HepG2 (cell line): Measurements from ENCODE around the gene ITGB5. TPM values are rescaled to one million over a fixed set of nuclear protein-coding genes. Genes with fewer than 3 reads are reported as not detected.

Source experiments
- ATAC-seq: fragments of 200-7000 bp; cut with Tn5 transposase; 3 replicates; pipeline ENCODE4 v1.9.1; 2020; ENCODE audit warnings: mild to moderate bottlenecking, moderate library complexity
- BruUV-seq: library from RNA; stranded (reverse); fragments of 400-500 nt; replicated peaks from 2 replicates; lab custom pipeline; 2021; lab: Mats Ljungman, UMichigan
- CTCF ChIA-PET: fragments of 300-600 bp; formaldehyde crosslinking; extraction: SDS; loops from one replicate; lab custom pipeline; 2021; ENCODE audit warnings: low total read pairs, inconsistent platforms, low intra/inter-chr PET ratio; lab: Yijun Ruan, JAX
- POLR2A ChIA-PET: fragments of 350-600 bp; sonication (Branson Sonifier 250); formaldehyde crosslinking; loops from one replicate; lab custom pipeline; 2020; ENCODE audit warnings: antibody characterized with exemption, inconsistent platforms; lab: Yijun Ruan, JAX
- DNase-seq: peaks from one replicate; pipeline ENCODE4 v3.0.0-alpha.2; 2015; ENCODE audit warnings: low spot score
- FAIRE-seq: peaks from 3 replicates; lab custom pipeline; 2011; peaks lifted over from hg19 to GRCh38; lab: Jason Lieb, UNC
- H2AFZ ChIP-seq: one replicate; pipeline ENCODE4 v1.6.1; 2011; ENCODE audit warnings: low read length, inconsistent platforms
- H3K27ac ChIP-seq: fragments of 300-600 bp; 3 replicates; pipeline ENCODE4 v1.8.0; 2011; ENCODE audit warnings: mixed run types, mild to moderate bottlenecking, mixed read lengths, low read length, inconsistent platforms; ENCODE audit not compliant: insufficient read depth; ENCODE audit errors: extremely low read length
- H3K27me3 ChIP-seq, 2 experiments: fragments of 200-600 bp in 1 of 2; 2 replicates in 1 of 2; 3 replicates in 1 of 2; pipeline versions ENCODE4 v1.6.0 to v1.8.0; 2011; ENCODE audit warnings: low read length in 2 of 2, mild to moderate bottlenecking in 2 of 2, moderate library complexity in 2 of 2, inconsistent platforms in 1 of 2; ENCODE audit not compliant: insufficient read depth in 2 of 2, control insufficient read depth in 1 of 2
- H3K36me3 ChIP-seq, 2 experiments: fragments of 200-600 bp in 1 of 2; replicated peaks in 1 of 2; 2 replicates in 1 of 2; 3 replicates in 1 of 2; pipeline versions ENCODE4 v1.5.1 to v1.8.0; 2011; ENCODE audit warnings: low read length in 2 of 2, inconsistent platforms in 1 of 2; ENCODE audit not compliant: insufficient read depth in 2 of 2, control insufficient read depth in 1 of 2
- H3K4me1 ChIP-seq: 2 replicates; pipeline ENCODE4 v1.5.1; 2012; ENCODE audit warnings: low read length, inconsistent platforms; ENCODE audit not compliant: insufficient read depth
- H3K4me2 ChIP-seq: 2 replicates; pipeline ENCODE4 v1.6.0; 2011; ENCODE audit warnings: low read depth, low read length, inconsistent platforms
- H3K4me3 ChIP-seq, 3 experiments: fragments of 200-600 bp in 1 of 3; sonication (generic), shearing (Covaris generic) in 1 of 3; replicated peaks in 1 of 3; 2 replicates each; pipeline ENCODE4 v1.5.1; 2011 to 2016; ENCODE audit warnings: low read length in 3 of 3, inconsistent platforms in 2 of 3, low read depth in 2 of 3, mild to moderate bottlenecking in 2 of 3, control low read depth in 1 of 3, mixed read lengths in 1 of 3; ENCODE audit not compliant: insufficient read depth in 1 of 3
- H3K79me2 ChIP-seq: one replicate; pipeline ENCODE4 v1.6.1; 2011; ENCODE audit warnings: low read length, inconsistent platforms; ENCODE audit not compliant: insufficient read depth
- H3K9ac ChIP-seq: 2 replicates; pipeline ENCODE4 v1.6.0; 2011; ENCODE audit warnings: mild to moderate bottlenecking, low read depth, low read length, inconsistent platforms; ENCODE audit not compliant: insufficient read depth
- H3K9me3 ChIP-seq: 2 replicates; pipeline ENCODE4 v1.5.1; 2012; ENCODE audit warnings: mild to moderate bottlenecking, low read length
- H4K20me1 ChIP-seq: 2 replicates; pipeline ENCODE4 v1.6.0; 2011; ENCODE audit warnings: inconsistent platforms, mild to moderate bottlenecking, low read length, moderate library complexity; ENCODE audit not compliant: insufficient read depth
- NFIC ChIP-seq: IDR thresholded peaks from 2 replicates; pipeline ENCODE4 v1.6.1; 2012; ENCODE audit warnings: mild to moderate bottlenecking, low read length, inconsistent platforms
- RBM22 ChIP-seq: fragments of 200-400 bp; formaldehyde crosslinking; optimal IDR thresholded peaks from 2 replicates; pipeline ENCODE3; 2017; ENCODE audit warnings: mild to moderate bottlenecking, low read length, moderate library complexity
- SKI ChIP-seq: fragments of 450-650 bp; IDR thresholded peaks from one replicate; pipeline ENCODE4 v1.6.1; 2018; ENCODE audit warnings: mild to moderate bottlenecking; ENCODE audit not compliant: partially characterized antibody
- STAT5B ChIP-seq: sonication (generic); formaldehyde crosslinking; IDR thresholded peaks from 2 replicates; pipeline ENCODE4 v1.4.0; 2020; ENCODE audit warnings: missing genetic modification reagents
- ZNF326 ChIP-seq: sonication (generic); formaldehyde crosslinking; IDR thresholded peaks from 2 replicates; pipeline ENCODE4 v1.4.0; 2020; ENCODE audit warnings: missing genetic modification reagents, borderline replicate concordance
- ZNF615 ChIP-seq: sonication (generic); formaldehyde crosslinking; IDR thresholded peaks from 2 replicates; pipeline ENCODE4 v1.5.0; 2020; ENCODE audit warnings: mild to moderate bottlenecking, missing genetic modification reagents, borderline replicate concordance
- WGBS: methylation state at CpG from one replicate; pipeline ENCODE4 v1.1.6; 2017; ENCODE audit warnings: low lambda C conversion rate; 5-methylcytosine and 5-hydroxymethylcytosine counted together
- in situ Hi-C: cut with HindIII; loops from 2 replicates; pipeline ENCODE4 v1.10.0; 2017; ENCODE audit warnings: low pct_unique_long_range_greater_than_20kb; ENCODE audit not compliant: extremely low pct_ligation_motif_present
- intact Hi-C: fragments of 100-400 bp; cut with micrococcal nuclease; formaldehyde crosslinking; loops from one replicate; pipeline ENCODE4 v1.10.0; 2022; ENCODE audit not compliant: unreplicated experiment
- polyA plus RNA-seq, 8 experiments: library from polyadenylated mRNA; depleted of rRNA in 3 of 8; stranded (reverse) in 7 of 8; unstranded in 1 of 8; fragments of >200 nt; fragmentation: Illumina TruSeq in 4 of 8; extraction: Trizol in 4 of 8; gene quantifications; 2 replicates each; pipeline versions ENCODE4 v1.2.1 to v1.2.3, GENCODE V29; 2011 to 2016; ENCODE audit warnings: low read depth in 4 of 8, missing spikeins in 1 of 8, mixed read lengths in 1 of 8; ENCODE audit not compliant: insufficient read depth in 1 of 8
- total RNA-seq, 5 experiments: library from RNA; depleted of rRNA; stranded (reverse); fragments of >200 nt; fragmentation: Illumina TruSeq; extraction: Trizol; gene quantifications; 2 replicates each; pipeline ENCODE4 v1.2.3, GENCODE V29; 2016; ENCODE audit warnings: low read depth in 1 of 5
- TF ChIP-seq, protein P1 (sequence below): sonication (generic); formaldehyde crosslinking; IDR thresholded peaks from 2 replicates; pipeline ENCODE4 v1.5.1; 2020; ENCODE audit warnings: mild to moderate bottlenecking, missing genetic modification reagents, borderline replicate concordance

ITGB5 gene
- total and polyA plus RNA-seq, 2 of the 13 experiments (the other 11 are each of a cell fraction or from before 2014, with no cell fraction given), result 74.1 to 343 TPM

DNA sequence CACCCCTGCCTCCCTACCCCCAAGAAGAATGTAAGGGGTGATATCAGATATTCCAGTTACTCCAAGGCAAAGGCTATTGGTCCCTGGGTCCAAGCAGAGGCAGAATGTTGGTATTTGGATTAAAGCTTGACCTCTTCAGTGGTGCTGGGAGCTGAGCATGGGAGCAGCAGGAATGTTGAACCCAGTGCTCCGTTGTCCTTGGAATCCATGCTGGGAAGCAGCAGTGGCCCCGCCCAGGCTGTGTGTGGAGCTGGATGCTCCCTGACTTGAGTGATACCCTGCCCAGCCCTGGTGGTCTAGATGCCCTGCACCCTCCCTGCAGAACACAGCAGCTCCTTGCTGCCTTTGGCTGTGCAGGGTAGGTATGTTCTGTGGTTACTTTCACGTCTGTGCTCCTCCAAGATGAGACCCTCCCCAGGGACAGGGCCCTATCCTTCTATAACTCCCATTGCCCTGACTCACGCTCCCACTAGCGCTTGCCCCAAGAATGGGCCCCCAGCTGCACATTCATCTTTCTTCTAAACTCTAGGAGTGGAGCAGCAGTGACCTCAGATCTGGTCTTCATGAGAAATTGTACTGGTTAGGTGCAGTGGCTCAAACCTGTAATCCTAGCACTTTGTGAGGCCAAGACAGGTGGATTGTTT is 121.8 kb downstream of the ITGB5 start (continued):
- TF ChIP-seq NFIC, result no peak
- TF ChIP-seq, protein P1, sequence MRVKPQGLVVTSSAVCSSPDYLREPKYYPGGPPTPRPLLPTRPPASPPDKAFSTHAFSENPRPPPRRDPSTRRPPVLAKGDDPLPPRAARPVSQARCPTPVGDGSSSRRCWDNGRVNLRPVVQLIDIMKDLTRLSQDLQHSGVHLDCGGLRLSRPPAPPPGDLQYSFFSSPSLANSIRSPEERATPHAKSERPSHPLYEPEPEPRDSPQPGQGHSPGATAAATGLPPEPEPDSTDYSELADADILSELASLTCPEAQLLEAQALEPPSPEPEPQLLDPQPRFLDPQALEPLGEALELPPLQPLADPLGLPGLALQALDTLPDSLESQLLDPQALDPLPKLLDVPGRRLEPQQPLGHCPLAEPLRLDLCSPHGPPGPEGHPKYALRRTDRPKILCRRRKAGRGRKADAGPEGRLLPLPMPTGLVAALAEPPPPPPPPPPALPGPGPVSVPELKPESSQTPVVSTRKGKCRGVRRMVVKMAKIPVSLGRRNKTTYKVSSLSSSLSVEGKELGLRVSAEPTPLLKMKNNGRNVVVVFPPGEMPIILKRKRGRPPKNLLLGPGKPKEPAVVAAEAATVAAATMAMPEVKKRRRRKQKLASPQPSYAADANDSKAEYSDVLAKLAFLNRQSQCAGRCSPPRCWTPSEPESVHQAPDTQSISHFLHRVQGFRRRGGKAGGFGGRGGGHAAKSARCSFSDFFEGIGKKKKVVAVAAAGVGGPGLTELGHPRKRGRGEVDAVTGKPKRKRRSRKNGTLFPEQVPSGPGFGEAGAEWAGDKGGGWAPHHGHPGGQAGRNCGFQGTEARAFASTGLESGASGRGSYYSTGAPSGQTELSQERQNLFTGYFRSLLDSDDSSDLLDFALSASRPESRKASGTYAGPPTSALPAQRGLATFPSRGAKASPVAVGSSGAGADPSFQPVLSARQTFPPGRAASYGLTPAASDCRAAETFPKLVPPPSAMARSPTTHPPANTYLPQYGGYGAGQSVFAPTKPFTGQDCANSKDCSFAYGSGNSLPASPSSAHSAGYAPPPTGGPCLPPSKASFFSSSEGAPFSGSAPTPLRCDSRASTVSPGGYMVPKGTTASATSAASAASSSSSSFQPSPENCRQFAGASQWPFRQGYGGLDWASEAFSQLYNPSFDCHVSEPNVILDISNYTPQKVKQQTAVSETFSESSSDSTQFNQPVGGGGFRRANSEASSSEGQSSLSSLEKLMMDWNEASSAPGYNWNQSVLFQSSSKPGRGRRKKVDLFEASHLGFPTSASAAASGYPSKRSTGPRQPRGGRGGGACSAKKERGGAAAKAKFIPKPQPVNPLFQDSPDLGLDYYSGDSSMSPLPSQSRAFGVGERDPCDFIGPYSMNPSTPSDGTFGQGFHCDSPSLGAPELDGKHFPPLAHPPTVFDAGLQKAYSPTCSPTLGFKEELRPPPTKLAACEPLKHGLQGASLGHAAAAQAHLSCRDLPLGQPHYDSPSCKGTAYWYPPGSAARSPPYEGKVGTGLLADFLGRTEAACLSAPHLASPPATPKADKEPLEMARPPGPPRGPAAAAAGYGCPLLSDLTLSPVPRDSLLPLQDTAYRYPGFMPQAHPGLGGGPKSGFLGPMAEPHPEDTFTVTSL (CRISPR knock-in tag), result no peak
- no peak for TF ChIP-seq ZNF326 (CRISPR knock-in tag)
- TF ChIP-seq SKI, result no peak
- TF ChIP-seq ZNF615, result no peak

DNA sequence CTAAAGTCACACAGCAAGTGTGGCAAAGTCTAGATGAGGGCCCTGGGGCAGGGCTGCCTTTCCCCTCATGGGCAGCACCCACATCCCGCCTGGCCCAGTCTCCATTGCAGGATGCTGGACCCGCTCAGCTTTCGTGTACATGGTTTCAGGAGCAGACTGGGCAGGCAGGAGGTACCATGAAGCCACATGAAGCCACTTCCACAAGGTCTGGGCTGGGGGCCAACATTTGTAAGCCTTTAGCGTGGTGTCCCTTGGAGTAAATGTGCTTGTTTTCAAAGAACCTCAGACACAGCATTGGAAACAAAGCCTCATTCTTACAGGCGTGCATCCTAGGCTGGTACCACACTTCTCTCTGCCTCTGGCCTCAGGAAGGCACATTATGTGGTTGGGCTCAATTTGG is 122.4 kb downstream of the ITGB5 start:
- H3K9me3 ChIP-seq, result no peaks in the 10 kb centered on the region
- in situ Hi-C loops, result loop anchor here (5.0 to 25.0 kb wide), 2 partner anchors 138 to 398 kb away; no protein-coding TSS in a partner anchor
- TF ChIP-seq STAT5B (CRISPR knock-in tag), result no peak
- peak; percentile 26 for TF ChIP-seq RBM22
- H3K4me2 ChIP-seq, result no peak overlapping the region
- H3K4me1 ChIP-seq, result peaks cover 23% of the 10 kb centered on the region
- no peaks in the 10 kb centered on the region for H3K27me3 ChIP-seq
- H2AFZ ChIP-seq, result no peak overlapping the region
- intact Hi-C loops, result loop anchor here (5.0 kb wide), 1 partner anchor 123 kb away; the partner anchor contains the start of gene ITGB5
- no peaks in the 10 kb centered on the region for H4K20me1 ChIP-seq
- no peak overlapping the region for H3K4me3 ChIP-seq
- H3K79me2 ChIP-seq, result no peaks in the 10 kb centered on the region
- ChIA-PET CTCF (no interaction called here), POLR2A (no interaction called here)
- ATAC-seq (no peak), DNase-seq (no peak), FAIRE-seq (no peak)
- no TSS peak for BruUV-seq
- no peak overlapping the region for H3K27ac ChIP-seq
- no peak overlapping the region for H3K9ac ChIP-seq
- WGBS, result 93% methylated on average over 2 of the region's 5 CpGs
- H3K36me3 ChIP-seq, result peaks cover 43 to 67% of the 10 kb centered on the region in 2 experiments
